Astrocyte (in vitro differentiated cells and primary cell): ENCODE data around the gene PAK6.

Source experiments
- CTCF ChIP-seq: IDR thresholded peaks from 2 replicates; pipeline ENCODE4 v1.5.1; 2011; ENCODE audit warnings: low read depth, mild to moderate bottlenecking, inconsistent platforms, low read length, moderate library complexity; ENCODE audit not compliant: insufficient read depth
- EZH2 ChIP-seq: IDR thresholded peaks from 2 replicates; pipeline ENCODE4 v1.6.1; 2012; ENCODE audit warnings: mild to moderate bottlenecking, low read length, inconsistent platforms; ENCODE audit not compliant: insufficient read depth

DNA sequence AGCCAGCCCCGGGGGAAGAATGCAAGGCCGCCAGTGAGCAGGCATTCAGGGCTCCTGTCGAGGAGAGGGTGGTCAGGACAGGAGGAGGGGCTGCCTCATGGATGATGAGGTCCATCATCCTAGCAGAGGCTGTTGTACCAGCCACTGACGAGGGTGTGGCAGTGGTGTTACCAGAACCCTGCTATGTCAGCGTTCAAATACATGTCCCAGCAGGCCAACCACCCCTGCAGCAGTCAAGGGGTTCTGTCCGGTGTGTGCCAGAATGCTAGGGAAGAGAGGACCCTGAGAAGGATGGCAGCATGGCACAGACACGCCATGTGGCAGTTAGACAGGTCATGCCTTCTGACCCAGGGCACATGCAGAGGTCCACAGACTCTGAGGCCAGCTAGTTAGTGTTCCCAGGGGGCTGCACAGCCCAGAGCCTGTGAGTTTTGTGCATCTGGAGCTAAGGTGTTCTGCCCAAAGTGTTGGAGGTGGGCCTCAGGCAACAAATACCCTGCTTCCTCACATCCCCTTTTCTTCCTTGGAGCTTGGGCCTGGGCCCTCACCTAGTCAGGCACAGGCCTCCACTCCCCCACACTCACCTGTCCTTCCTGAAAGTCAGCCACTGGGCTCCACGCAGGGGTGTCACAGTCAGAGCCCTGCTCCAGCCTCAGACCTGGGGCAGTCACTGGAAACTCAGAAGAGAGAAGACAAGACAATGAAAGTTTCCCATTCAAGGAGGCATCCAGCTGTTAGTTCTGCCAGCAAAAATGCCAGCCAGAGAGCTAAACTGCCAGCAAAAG, 7.8 kb downstream of the PAK6 start:
- TF ChIP-seq CTCF (no peak), EZH2 (no peak)
